SK-N-SH (cell line): Measurements from ENCODE around the gene DNPH1.

Experiments
- CTCF ChIP-seq: fragments of 200-600 bp; sonication (generic); IDR thresholded peaks from 2 replicates; pipeline ENCODE4 v1.6.1; 2017; ENCODE audit warnings: antibody characterized with exemption, mild to moderate bottlenecking, moderate library complexity
- EP300 ChIP-seq, 2 experiments: IDR thresholded peaks; 2 replicates each; pipeline versions ENCODE4 v1.4.0 to v1.6.1; 2012; ENCODE audit warnings: borderline replicate concordance in 1 of 2, low read depth in 1 of 2, low read length in 1 of 2
- EZH2phosphoT487 ChIP-seq: fragments of 200-600 bp; sonication (generic); IDR thresholded peaks from 2 replicates; pipeline ENCODE4 v1.6.1; 2017; ENCODE audit warnings: low read depth, mixed run types, mild to moderate bottlenecking, antibody characterized with exemption, moderate library complexity, borderline replicate concordance
- JUND ChIP-seq: IDR thresholded peaks from 2 replicates; pipeline ENCODE4 v1.4.0; 2012
- MXI1 ChIP-seq: IDR thresholded peaks from 2 replicates; pipeline ENCODE4 v1.6.1; 2012; ENCODE audit warnings: mild to moderate bottlenecking, low read depth, low read length, improper control_type of control experiment
- RAD21 ChIP-seq: IDR thresholded peaks from 2 replicates; pipeline ENCODE4 v1.6.1; 2012; ENCODE audit warnings: mild to moderate bottlenecking, low read length
- RXRA ChIP-seq: IDR thresholded peaks from 2 replicates; pipeline ENCODE4 v1.4.0; 2012; ENCODE audit warnings: low read depth, mild to moderate bottlenecking, borderline replicate concordance
- SMC3 ChIP-seq: IDR thresholded peaks from 2 replicates; pipeline ENCODE4 v1.6.1; 2012; ENCODE audit warnings: low read depth, low read length, improper control_type of control experiment
- YY1 ChIP-seq: IDR thresholded peaks from 2 replicates; pipeline ENCODE4 v1.4.0; 2012; ENCODE audit warnings: low read depth, mild to moderate bottlenecking

GRCh38 chr6:43271103-43271815 is 42.0 kb upstream of the DNPH1 start:
- TF ChIP-seq CTCF (no peak), JUND (no peak), RAD21 (no peak), YY1 (no peak), EZH2phosphoT487 (no peak), SMC3 (no peak), RXRA (no peak), EP300 (IDR thresholded peaks at IDR 0.05; ENCODE audit: borderline replicate concordance in 1 of 2, low read depth in 1 of 2, low read length in 1 of 2) (no peak), MXI1 (no peak)
